ENCODE data around the gene AKR1C2. TPM values are rescaled to one million over a fixed set of nuclear protein-coding genes. Genes with fewer than 3 reads are reported as not detected.
"Not testable (repeated sequence)": the region's sequence is repeated elsewhere in the genome, so short reads cannot be mapped to it uniquely, and the experiment has no call there.

The AKR1C2 gene
- total and polyA plus RNA-seq, 2 donors (not counting 1 experiment from before 2014, with no cell fraction given): not detected

GRCh38 chr10:5002013-5002727, 1.5 kb downstream of the AKR1C2 start:
- H3K27ac Mint-ChIP-seq: no peak overlapping the region
- H3K9me3 Mint-ChIP-seq (ENCODE audit: insufficient read depth): no peaks in the 10 kb centered on the region
- no peaks in the 10 kb centered on the region for H3K4me1 Mint-ChIP-seq
- TF ChIP-seq CTCF (IDR thresholded peaks at IDR 0.05) (no peak), EZH2 (IDR thresholded peaks at IDR 0.05; ENCODE audit: borderline replicate concordance, insufficient read depth, low read depth, low read length, poor library complexity, severe bottlenecking) (no peak)
- ChIA-PET CTCF (no interaction called here), POLR2A (no interaction called here)
- Histone ChIP-seq H3K27ac (ENCODE audit: low read length in 2 of 2) (no peak overlapping the region), H4K20me1 (ENCODE audit: control insufficient read depth, insufficient read depth, low read length, poor library complexity, severe bottlenecking) (no peaks in the 10 kb centered on the region), H3K4me3 (ENCODE audit: control extremely low read depth in 1 of 5, extremely low read depth in 1 of 5, insufficient read depth in 1 of 5, low read depth in 2 of 5, low read length in 4 of 5) (no peak overlapping the region), H3K9me3 (ENCODE audit: control extremely low read depth in 1 of 3, control insufficient read depth in 2 of 3, insufficient read depth in 1 of 3, low read length in 2 of 3) (peaks cover 0 to 4% (median 0%) of the 10 kb centered on the region in 3 donors), H3K79me2 (ENCODE audit: control insufficient read depth, insufficient read depth, low read length) (no peaks in the 10 kb centered on the region), H3K27me3 (replicated peaks in 1 of 4; ENCODE audit: control extremely low read depth in 1 of 4, control insufficient read depth in 3 of 4, insufficient read depth in 4 of 4, low read length in 3 of 4) (no peaks in the 10 kb centered on the region), H2AFZ (ENCODE audit: insufficient read depth, low read depth, low read length, poor library complexity, severe bottlenecking) (no peak overlapping the region), H3K36me3 (replicated peaks in 1 of 2; ENCODE audit: control extremely low read depth in 1 of 2, control insufficient read depth in 1 of 2, extremely low read depth in 1 of 2, insufficient read depth in 2 of 2, low read length in 1 of 2) (no peaks in the 10 kb centered on the region), H3K4me1 (ENCODE audit: control insufficient read depth in 2 of 2, insufficient read depth in 2 of 2, low read length in 2 of 2) (no peaks in the 10 kb centered on the region), H3K9ac (ENCODE audit: low read length) (no peak overlapping the region), H3K4me2 (replicated peaks; ENCODE audit: low read depth, low read length, poor library complexity, severe bottlenecking) (no peak overlapping the region)
- WGBS (ENCODE audit: insufficient coverage): no CpG with 5 or more reads among the region's 2 CpGs
- no peak overlapping the region for H3K4me3 Mint-ChIP-seq
- intact Hi-C loops (cut with micrococcal nuclease): loop anchor here (1.0 kb wide), 1 partner anchor 41 kb away; no protein-coding TSS in a partner anchor
- ATAC-seq (ENCODE audit: low read depth) (no peak), DNase-seq (no peak)
- H3K27me3 Mint-ChIP-seq: no peaks in the 10 kb centered on the region

- Histone ChIP-seq H3K79me2 (ENCODE audit: control insufficient read depth, insufficient read depth, low read length) (no peaks in the 10 kb centered on the region), H3K36me3 (replicated peaks in 1 of 2; ENCODE audit: control extremely low read depth in 1 of 2, control insufficient read depth in 1 of 2, extremely low read depth in 1 of 2, insufficient read depth in 2 of 2, low read length in 1 of 2) (no peaks in the 10 kb centered on the region), H3K27me3 (replicated peaks in 1 of 4; ENCODE audit: control extremely low read depth in 1 of 4, control insufficient read depth in 3 of 4, insufficient read depth in 4 of 4, low read length in 3 of 4) (no peaks in the 10 kb centered on the region), H3K9me3 (ENCODE audit: control extremely low read depth in 1 of 3, control insufficient read depth in 2 of 3, insufficient read depth in 1 of 3, low read length in 2 of 3) (no peaks in the 10 kb centered on the region), H3K4me2 (replicated peaks; ENCODE audit: low read depth, low read length, poor library complexity, severe bottlenecking) (no peak overlapping the region), H3K27ac (ENCODE audit: low read length in 2 of 2) (no peak overlapping the region), H3K4me3 (ENCODE audit: control extremely low read depth in 1 of 5, extremely low read depth in 1 of 5, insufficient read depth in 1 of 5, low read depth in 2 of 5, low read length in 4 of 5) (no peak overlapping the region), H3K9ac (ENCODE audit: low read length) (no peak overlapping the region), H3K4me1 (ENCODE audit: control insufficient read depth in 2 of 2, insufficient read depth in 2 of 2, low read length in 2 of 2) (no peaks in the 10 kb centered on the region), H2AFZ (ENCODE audit: insufficient read depth, low read depth, low read length, poor library complexity, severe bottlenecking) (no peak overlapping the region), H4K20me1 (ENCODE audit: control insufficient read depth, insufficient read depth, low read length, poor library complexity, severe bottlenecking) (no peaks in the 10 kb centered on the region)
- DNase-seq: no peak
- Mint-ChIP-seq H3K27me3 (no peaks in the 10 kb centered on the region), H3K9me3 (ENCODE audit: insufficient read depth) (no peaks in the 10 kb centered on the region), H3K4me1 (no peaks in the 10 kb centered on the region), H3K4me3 (no peak overlapping the region), H3K27ac (no peak overlapping the region)
- ATAC-seq (ENCODE audit: low read depth): no peak
- intact Hi-C loops (cut with micrococcal nuclease): no loop called here
- POLR2A ChIA-PET: no interaction called here
- CTCF ChIA-PET: no interaction called here
- TF ChIP-seq CTCF (IDR thresholded peaks at IDR 0.05) (no peak), EZH2 (IDR thresholded peaks at IDR 0.05; ENCODE audit: borderline replicate concordance, insufficient read depth, low read depth, low read length, poor library complexity, severe bottlenecking) (no peak)
- WGBS (ENCODE audit: insufficient coverage): 94% methylated on average over 2 of the region's 5 CpGs
These were observed 5.0 kb downstream of the AKR1C2 start for GRCh38 chr10:4998671-4999070.

- H3K27ac Mint-ChIP-seq; H3K27me3 Mint-ChIP-seq; H3K27ac ChIP-seq (ENCODE audit: low read length in 2 of 2); H3K27me3 ChIP-seq (replicated peaks in 1 of 4; ENCODE audit: control extremely low read depth in 1 of 4, control insufficient read depth in 3 of 4, insufficient read depth in 4 of 4, low read length in 3 of 4); H2AFZ ChIP-seq (ENCODE audit: insufficient read depth, low read depth, low read length, poor library complexity, severe bottlenecking); H3K9me3 Mint-ChIP-seq (ENCODE audit: insufficient read depth); H4K20me1 ChIP-seq (ENCODE audit: control insufficient read depth, insufficient read depth, low read length, poor library complexity, severe bottlenecking); POLR2A ChIA-PET; H3K79me2 ChIP-seq (ENCODE audit: control insufficient read depth, insufficient read depth, low read length); DNase-seq; H3K4me3 Mint-ChIP-seq; H3K9me3 ChIP-seq (ENCODE audit: control extremely low read depth in 1 of 3, control insufficient read depth in 2 of 3, insufficient read depth in 1 of 3, low read length in 2 of 3); H3K4me2 ChIP-seq (replicated peaks; ENCODE audit: low read depth, low read length, poor library complexity, severe bottlenecking); H3K9ac ChIP-seq (ENCODE audit: low read length); H3K4me3 ChIP-seq (ENCODE audit: control extremely low read depth in 1 of 5, extremely low read depth in 1 of 5, insufficient read depth in 1 of 5, low read depth in 2 of 5, low read length in 4 of 5); H3K4me1 ChIP-seq (ENCODE audit: control insufficient read depth in 2 of 2, insufficient read depth in 2 of 2, low read length in 2 of 2); H3K36me3 ChIP-seq (replicated peaks in 1 of 2; ENCODE audit: control extremely low read depth in 1 of 2, control insufficient read depth in 1 of 2, extremely low read depth in 1 of 2, insufficient read depth in 2 of 2, low read length in 1 of 2); CTCF ChIA-PET; H3K4me1 Mint-ChIP-seq; ATAC-seq (ENCODE audit: low read depth); intact Hi-C loops (cut with micrococcal nuclease): not testable (repeated sequence)
These were observed 9.4 kb downstream of the AKR1C2 start for GRCh38 chr10:4994260-4994659.
